Progenitor cell of endocrine pancreas (in vitro differentiated cells): Measurements from ENCODE around the gene SOX6. TPM values are rescaled to one million over a fixed set of nuclear protein-coding genes. Genes with fewer than 3 reads are reported as not detected.

Experiments
- DNase-seq: peaks from one replicate; pipeline ENCODE4 v3.0.0; 2021; ENCODE audit warnings: low spot score; ENCODE audit not compliant: unreplicated experiment
- H3K27ac Mint-ChIP-seq: 2 replicates; pipeline ENCODE4 v1.8.0; 2021; ENCODE audit warnings: mild to moderate bottlenecking, moderate library complexity, mixed read lengths
- H3K27me3 Mint-ChIP-seq: 2 replicates; pipeline ENCODE4 v1.8.0; 2021; ENCODE audit warnings: mixed read lengths
- H3K36me3 Mint-ChIP-seq: 2 replicates; pipeline ENCODE4 v1.8.0; 2022; ENCODE audit warnings: mixed read lengths; ENCODE audit not compliant: insufficient read depth
- H3K4me1 Mint-ChIP-seq: 2 replicates; pipeline ENCODE4 v1.8.0; 2021; ENCODE audit warnings: low read depth, mixed read lengths
- H3K4me3 Mint-ChIP-seq: 2 replicates; pipeline ENCODE4 v1.8.0; 2021; ENCODE audit warnings: low read depth, mild to moderate bottlenecking, moderate library complexity, mixed read lengths
- H3K9me3 Mint-ChIP-seq: 2 replicates; pipeline ENCODE4 v1.8.0; 2021; ENCODE audit warnings: low read depth, mixed read lengths
- CTCF ChIP-seq: fragments of 200-600 bp; sonication (generic); IDR thresholded peaks from one replicate; pipeline ENCODE4 v1.5.0; 2021; ENCODE audit warnings: antibody characterized with exemption, mild to moderate bottlenecking; ENCODE audit not compliant: unreplicated experiment
- total RNA-seq: library from RNA; stranded (reverse); gene quantifications from 2 replicates; pipeline ENCODE4 v1.2.1, GENCODE V29; 2021

SOX6 gene
- total RNA-seq, 1 donor from 2014 or later: 34.9 TPM

DNA sequence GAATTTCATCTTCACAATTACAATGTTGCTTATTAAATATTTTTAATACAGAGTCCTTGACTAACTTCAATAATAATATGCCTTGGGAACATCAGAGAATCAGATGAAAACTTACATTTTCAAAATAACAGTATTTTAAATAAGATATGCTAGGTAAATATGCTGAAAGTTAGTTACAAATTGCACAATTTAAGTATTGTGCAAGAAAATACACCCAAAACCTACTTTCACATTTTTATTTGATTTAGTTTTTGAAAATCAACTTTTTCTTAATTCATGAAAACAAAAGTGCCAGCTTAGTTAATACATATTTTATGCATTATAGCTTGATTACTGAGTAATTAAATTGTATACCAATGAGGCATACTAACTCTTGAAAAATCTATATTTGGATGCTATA is 76.8 kb downstream of the SOX6 start:
- H3K9me3 Mint-ChIP-seq: no peaks in the 10 kb centered on the region
- no peak for DNase-seq
- no peaks in the 10 kb centered on the region for H3K27me3 Mint-ChIP-seq
- H3K4me1 Mint-ChIP-seq: no peaks in the 10 kb centered on the region
- TF ChIP-seq CTCF: no peak
- H3K4me3 Mint-ChIP-seq: no peak overlapping the region
- H3K36me3 Mint-ChIP-seq: no peaks in the 10 kb centered on the region
- no peak overlapping the region for H3K27ac Mint-ChIP-seq

- no peaks in the 10 kb centered on the region for H3K4me1 Mint-ChIP-seq
- H3K4me3 Mint-ChIP-seq: no peak overlapping the region
- no peaks in the 10 kb centered on the region for H3K27me3 Mint-ChIP-seq
- TF ChIP-seq CTCF: no peak
- H3K9me3 Mint-ChIP-seq: no peaks in the 10 kb centered on the region
- H3K27ac Mint-ChIP-seq: no peak overlapping the region
- H3K36me3 Mint-ChIP-seq: no peaks in the 10 kb centered on the region
- no peak for DNase-seq
These were observed 77.4 kb downstream of the SOX6 start for GRCh38 chr11:16278979-16279378.

DNA sequence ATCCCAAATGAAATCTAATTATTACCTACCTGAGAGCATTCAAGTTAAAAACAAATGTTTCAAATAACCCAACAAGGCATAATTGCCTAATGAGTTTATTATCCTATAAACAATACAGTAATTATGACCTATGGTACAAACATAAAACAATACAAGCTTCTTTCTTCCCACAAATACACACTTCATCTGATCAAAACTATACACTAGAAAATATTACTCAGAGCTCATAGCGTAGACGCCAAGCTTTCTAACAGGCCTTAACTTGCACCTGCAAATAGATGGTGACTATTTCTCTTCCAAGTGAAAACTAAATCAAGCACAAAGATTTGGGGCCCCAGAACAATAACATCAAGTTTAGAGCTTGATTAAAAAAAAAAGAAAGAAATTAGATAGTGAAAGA is 78.1 kb downstream of the SOX6 start:
- Mint-ChIP-seq H3K27me3 (no peaks in the 10 kb centered on the region), H3K36me3 (no peaks in the 10 kb centered on the region), H3K9me3 (no peaks in the 10 kb centered on the region), H3K4me1 (no peaks in the 10 kb centered on the region), H3K27ac (no peak overlapping the region), H3K4me3 (no peak overlapping the region)
- TF ChIP-seq CTCF: no peak
- DNase-seq: no peak

DNA sequence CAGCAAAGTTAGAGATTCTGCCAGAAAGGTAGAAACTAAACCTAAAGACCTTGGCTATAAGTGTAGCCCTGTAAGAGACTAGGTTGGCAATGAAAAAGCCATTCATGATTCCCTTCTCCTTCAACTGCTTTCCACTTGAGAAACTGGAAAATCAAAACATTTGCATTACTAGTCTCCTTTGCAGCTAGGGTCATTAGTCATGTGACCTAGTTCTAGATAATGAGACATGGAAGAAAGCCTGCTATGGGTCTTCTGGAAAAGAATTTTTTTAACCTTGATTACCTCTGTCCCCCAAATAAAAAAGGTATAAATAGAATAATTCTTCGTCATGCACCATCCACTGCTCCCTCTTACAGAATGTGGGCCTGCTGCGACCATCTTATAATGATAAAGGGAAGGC is 80.1 kb downstream of the SOX6 start:
- no peak for TF ChIP-seq CTCF
- DNase-seq: no peak
- H3K36me3 Mint-ChIP-seq: no peaks in the 10 kb centered on the region
- no peaks in the 10 kb centered on the region for H3K27me3 Mint-ChIP-seq
- no peaks in the 10 kb centered on the region for H3K4me1 Mint-ChIP-seq
- H3K9me3 Mint-ChIP-seq: no peaks in the 10 kb centered on the region
- no peak overlapping the region for H3K27ac Mint-ChIP-seq
- H3K4me3 Mint-ChIP-seq: no peak overlapping the region

DNA sequence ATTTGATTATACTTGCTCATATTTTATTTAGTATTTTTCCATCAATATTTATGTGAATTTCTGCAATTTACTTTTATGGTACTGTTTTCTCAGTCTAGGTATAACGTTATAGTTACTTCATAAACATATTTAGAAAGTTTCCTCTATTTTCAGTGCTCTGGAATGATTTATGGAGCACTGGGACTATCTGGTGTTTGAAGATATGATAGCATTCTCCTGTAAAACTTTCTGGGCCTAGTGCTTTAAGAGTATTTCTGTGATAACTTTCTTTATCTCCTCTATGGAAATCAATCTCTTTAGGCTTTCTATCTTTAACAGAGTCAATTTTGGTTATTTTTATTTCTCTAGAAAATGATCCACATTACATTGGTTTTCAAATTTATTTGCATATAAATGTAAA is 85.1 kb downstream of the SOX6 start:
- H3K4me3 Mint-ChIP-seq: no peak overlapping the region
- peaks cover under 1% of the 10 kb centered on the region for H3K36me3 Mint-ChIP-seq
- no peaks in the 10 kb centered on the region for H3K27me3 Mint-ChIP-seq
- no peaks in the 10 kb centered on the region for H3K4me1 Mint-ChIP-seq
- DNase-seq: no peak
- peaks cover 7% of the 10 kb centered on the region for H3K9me3 Mint-ChIP-seq
- no peak for TF ChIP-seq CTCF
- no peak overlapping the region for H3K27ac Mint-ChIP-seq
